ENCODE data around the gene FAM111B. TPM values are rescaled to one million over a fixed set of nuclear protein-coding genes. Genes with fewer than 3 reads are reported as not detected.

Gene FAM111B
- total RNA-seq, 6 experiments from 2014 or later, result 6.1 to 16.7 (median 13.5) TPM

DNA sequence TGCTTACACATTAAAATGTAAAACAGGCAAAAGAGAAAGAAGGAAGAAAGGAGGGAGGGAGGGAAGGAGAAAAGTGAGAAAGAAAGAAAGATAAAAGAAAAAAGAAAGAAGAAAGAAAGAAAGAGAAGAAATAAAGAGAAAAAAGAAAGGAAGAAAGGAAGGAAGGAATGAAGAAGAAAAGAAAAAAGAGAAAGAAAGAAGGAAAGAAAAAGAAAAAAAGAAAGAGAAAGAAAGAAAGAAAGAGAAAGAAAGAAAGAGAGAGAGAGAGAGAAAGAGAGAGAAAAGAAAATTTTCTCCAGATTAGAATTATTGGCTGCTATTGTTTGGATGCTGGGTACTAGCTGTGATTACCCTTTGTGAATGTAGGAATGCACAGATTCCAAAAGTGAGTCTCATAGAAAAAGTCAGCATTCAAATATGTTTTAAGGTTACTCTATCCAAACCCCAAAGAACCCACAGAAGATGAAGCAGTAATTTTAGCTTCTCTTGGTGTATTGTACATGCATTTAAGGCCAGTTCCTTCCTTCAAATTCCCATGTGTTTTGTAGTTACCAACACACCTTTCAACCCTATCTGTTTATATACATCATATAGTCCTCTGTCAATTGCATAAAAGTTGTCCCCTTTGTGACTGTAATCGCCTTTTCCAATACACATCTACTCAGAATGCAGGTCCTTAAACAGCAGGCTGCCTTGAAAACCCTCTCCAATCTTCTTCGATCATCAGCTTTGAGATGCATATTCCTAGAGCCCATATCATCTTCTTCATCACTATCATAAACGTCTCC is 34.8 kb downstream of the FAM111B start:
- DNase-seq, result peak; percentile 69
- H3K36me3 Mint-ChIP-seq (ENCODE audit: low read depth), result peaks cover 12% of the 10 kb centered on the region; the same call in 1 of the 2 replicates
- peak overlapping the region; percentile 98 for H3K27ac Mint-ChIP-seq
- H3K27me3 Mint-ChIP-seq (ENCODE audit: insufficient read depth), result no peaks in the 10 kb centered on the region; the same call in 1 of the 2 replicates
- TF ChIP-seq, protein P1, sequence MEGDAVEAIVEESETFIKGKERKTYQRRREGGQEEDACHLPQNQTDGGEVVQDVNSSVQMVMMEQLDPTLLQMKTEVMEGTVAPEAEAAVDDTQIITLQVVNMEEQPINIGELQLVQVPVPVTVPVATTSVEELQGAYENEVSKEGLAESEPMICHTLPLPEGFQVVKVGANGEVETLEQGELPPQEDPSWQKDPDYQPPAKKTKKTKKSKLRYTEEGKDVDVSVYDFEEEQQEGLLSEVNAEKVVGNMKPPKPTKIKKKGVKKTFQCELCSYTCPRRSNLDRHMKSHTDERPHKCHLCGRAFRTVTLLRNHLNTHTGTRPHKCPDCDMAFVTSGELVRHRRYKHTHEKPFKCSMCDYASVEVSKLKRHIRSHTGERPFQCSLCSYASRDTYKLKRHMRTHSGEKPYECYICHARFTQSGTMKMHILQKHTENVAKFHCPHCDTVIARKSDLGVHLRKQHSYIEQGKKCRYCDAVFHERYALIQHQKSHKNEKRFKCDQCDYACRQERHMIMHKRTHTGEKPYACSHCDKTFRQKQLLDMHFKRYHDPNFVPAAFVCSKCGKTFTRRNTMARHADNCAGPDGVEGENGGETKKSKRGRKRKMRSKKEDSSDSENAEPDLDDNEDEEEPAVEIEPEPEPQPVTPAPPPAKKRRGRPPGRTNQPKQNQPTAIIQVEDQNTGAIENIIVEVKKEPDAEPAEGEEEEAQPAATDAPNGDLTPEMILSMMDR (IDR thresholded peaks at IDR 0.05), result no peak
- peak overlapping the region; percentile 97 for H3K4me3 Mint-ChIP-seq
- H3K4me1 Mint-ChIP-seq (ENCODE audit: low read depth), result peaks cover 48% of the 10 kb centered on the region
- H3K9me3 Mint-ChIP-seq, result no peaks in the 10 kb centered on the region

DNA sequence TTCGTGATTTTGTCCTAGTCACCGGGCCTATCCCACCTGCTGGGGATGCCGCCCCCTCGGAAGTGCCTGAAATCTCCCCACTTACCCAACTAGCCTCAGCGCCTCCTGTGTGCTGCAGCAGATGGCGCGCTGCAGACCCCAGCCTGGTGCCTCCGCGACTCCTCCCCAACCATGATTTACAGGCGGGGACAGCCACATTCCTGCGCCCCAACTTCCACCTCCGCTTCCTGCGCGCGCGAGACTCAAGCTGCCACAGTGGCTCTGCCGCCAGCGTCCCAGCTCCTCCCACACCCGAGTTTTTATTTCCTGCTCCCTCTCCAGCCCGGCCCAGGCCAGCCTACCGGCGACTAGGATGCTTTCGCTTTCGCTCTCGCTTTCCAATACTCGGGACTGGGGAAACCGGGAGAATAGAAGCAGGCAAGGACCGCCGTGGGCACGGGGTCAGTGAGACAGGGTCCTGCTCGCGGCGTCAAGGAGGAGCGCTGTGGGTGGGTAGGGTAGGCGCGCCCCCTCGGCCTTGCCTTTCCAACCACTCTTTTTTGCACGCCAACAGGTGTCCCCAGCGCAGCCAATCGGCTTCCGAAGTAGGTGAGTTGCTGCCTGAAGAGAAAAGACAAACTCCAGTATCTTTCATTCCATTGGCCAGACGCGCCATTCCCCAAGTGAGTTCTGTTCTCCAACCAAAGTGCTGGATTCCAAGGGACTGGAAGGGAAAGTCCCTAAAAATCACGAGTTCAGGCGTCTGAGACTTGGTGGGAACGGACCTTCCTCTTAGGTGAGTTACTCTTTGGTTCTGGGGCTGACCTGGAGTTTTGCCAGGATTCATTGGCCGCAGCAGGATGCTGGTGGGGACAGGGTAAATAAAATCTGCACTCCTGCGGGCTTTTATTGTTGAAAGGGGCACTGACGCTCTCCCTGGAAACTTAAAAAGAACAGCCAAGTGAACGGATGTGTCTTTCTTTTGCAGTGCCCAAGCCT is 35.8 kb downstream of the FAM111B start, which contains the start of gene FAM111A:
Gene FAM111A, plus strand, starts transcription at position 327 of the 978 bp plus-strand sequence. CDS start 6,017 bp downstream, outside the sequence.
- Mint-ChIP-seq H3K36me3 (ENCODE audit: low read depth) (peaks cover 14% of the 10 kb centered on the region; the same call in 1 of the 2 replicates), H3K27me3 (ENCODE audit: insufficient read depth) (no peaks in the 10 kb centered on the region; the same call in 1 of the 2 replicates), H3K27ac (peak within 1 kb of the TSS; percentile 98), H3K9me3 (no peaks in the 10 kb centered on the region), H3K4me3 (peak within 1 kb of the TSS; percentile 97), H3K4me1 (ENCODE audit: low read depth) (peaks cover 57% of the 10 kb centered on the region)
- TF ChIP-seq, protein P1 (IDR thresholded peaks at IDR 0.05), result peak; percentile 53
- peak; percentile 92 for DNase-seq

DNA sequence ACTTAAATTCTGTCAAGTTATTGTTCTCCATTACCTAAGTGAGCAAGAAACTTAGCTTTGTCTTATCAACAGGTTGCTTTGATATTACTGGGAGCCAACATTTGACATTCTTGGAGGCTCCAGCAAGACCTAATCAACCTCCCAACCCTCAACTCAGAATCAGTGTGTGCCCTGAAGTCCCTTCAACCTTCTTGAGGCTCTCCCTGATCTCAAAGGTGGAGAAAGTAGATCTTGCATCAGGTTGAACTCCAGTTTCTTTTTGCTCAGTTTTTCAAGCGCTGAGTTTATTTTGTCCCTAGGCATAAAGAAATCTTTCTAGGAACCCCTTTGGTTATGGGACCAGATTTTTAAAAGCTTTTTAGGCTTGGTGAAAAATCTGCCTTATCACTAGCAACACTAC is 37.1 kb downstream of the FAM111B start:
- no peak for DNase-seq
- peaks cover 21% of the 10 kb centered on the region; the same call in 1 of the 2 replicates for H3K36me3 Mint-ChIP-seq (ENCODE audit: low read depth)
- TF ChIP-seq, protein P1 (IDR thresholded peaks at IDR 0.05), result no peak
- H3K9me3 Mint-ChIP-seq, result no peaks in the 10 kb centered on the region
- H3K4me3 Mint-ChIP-seq, result peak overlapping the region; percentile 97
- no peaks in the 10 kb centered on the region; the same call in 1 of the 2 replicates for H3K27me3 Mint-ChIP-seq (ENCODE audit: insufficient read depth)
- H3K4me1 Mint-ChIP-seq (ENCODE audit: low read depth), result peaks cover 66% of the 10 kb centered on the region
- peak overlapping the region; percentile 98 for H3K27ac Mint-ChIP-seq

DNA sequence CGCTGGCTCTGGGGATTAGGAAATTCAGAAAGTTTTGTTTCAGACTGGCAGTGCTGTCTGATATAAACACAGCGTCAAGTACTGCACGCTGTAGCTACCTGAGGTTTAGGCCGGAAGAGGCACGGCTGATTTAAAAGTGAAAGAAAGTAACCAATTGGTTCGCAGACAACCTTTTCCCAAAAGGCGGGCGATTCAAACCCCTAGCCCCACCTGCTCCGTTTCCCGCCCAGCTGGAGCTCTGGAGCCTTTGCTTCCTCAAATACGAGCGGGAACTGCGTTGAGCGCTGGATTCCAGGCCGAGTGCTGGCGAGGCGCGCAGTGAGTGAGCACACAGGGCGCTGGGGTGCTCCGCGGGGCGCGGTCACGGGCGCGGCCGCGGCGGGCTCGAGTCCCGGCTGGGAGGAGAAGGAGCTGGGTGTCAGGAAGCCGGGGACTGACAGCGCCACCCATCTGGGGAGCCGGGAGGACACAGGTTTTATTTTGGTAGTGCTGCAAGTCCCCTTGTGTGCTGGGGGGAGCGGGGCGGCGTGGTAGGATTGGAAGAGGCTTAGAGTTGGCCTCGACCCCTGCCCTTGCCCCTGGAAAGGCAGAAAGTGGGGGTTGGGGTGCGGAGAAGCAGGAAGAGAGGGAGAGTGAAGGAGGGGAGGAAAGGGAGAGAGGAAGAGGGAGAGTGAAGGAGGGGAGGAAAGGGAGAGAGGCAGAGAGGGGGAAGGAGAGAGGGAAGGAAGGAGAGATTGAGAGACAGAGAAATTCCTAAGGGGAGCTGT is 37.7 kb downstream of the FAM111B start:
- H3K4me3 Mint-ChIP-seq, result peak overlapping the region; percentile 97
- H3K9me3 Mint-ChIP-seq, result no peaks in the 10 kb centered on the region
- peak overlapping the region; percentile 98 for H3K27ac Mint-ChIP-seq
- TF ChIP-seq, protein P1 (IDR thresholded peaks at IDR 0.05), result peak; percentile 58
- H3K27me3 Mint-ChIP-seq (ENCODE audit: insufficient read depth), result no peaks in the 10 kb centered on the region; the same call in 1 of the 2 replicates
- peak; percentile 80 for DNase-seq
- H3K36me3 Mint-ChIP-seq (ENCODE audit: low read depth), result peaks cover 24% of the 10 kb centered on the region; the same call in 1 of the 2 replicates
- H3K4me1 Mint-ChIP-seq (ENCODE audit: low read depth), result peaks cover 66% of the 10 kb centered on the region
